HG02852 (cell line): Measurements from ENCODE around the gene KLHL29.
"Not testable (repeated sequence)": the region's sequence is repeated elsewhere in the genome, so short reads cannot be mapped to it uniquely, and the experiment has no call there.

Source experiments
- ATAC-seq: cut with Tn5 transposase; IDR thresholded peaks from one replicate; pipeline ENCODE4 v1.9.1; 2021; ENCODE audit warnings: mild to moderate bottlenecking, moderate library complexity; ENCODE audit not compliant: unreplicated experiment

Gene KLHL29

DNA sequence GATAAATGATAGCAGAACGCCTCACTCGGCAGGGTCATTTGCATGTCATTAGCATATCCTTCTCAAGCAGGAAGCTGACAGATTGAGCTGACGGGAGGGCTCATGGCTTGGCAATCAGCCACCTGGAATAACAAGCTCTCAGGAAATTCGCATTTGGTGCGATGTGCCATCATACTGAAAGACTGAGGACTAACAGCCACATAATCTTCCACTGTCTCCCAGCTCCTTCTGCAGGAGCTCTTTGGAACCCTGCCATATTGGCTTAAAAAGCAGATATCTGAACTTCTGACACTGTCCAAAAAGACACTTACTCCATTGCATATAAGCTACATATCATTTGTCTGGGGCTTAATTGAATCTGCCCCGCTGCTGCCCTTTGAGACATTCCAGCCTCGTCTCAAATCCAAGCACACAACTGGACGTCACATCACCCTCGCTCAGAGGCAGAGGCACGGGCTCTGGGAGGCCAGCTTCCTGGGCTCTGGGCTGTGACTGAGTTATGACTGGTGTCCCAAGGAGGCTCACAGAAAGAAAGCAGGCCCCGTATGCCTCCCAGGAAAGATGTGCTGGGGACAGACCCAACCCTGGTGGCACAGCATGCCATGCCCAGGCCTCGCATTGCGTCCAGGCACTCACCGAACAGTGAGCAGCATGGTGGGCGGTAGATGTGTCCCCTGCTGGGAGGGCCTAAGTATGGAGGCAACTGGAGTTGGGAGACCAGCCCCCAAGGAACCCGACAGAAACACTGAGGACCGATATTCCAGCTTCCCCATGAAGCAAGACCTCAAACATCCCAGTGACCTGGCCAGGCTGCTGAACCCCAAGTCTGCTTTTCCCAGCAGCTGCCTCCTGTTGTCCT lies 314.0 kb downstream of the KLHL29 start:
- no peak for ATAC-seq

GRCh38 chr2:23699580-23699925 lies 314.6 kb downstream of the KLHL29 start:
- no peak for ATAC-seq

GRCh38 chr2:23700627-23701026 lies 315.6 kb downstream of the KLHL29 start:
- no peak for ATAC-seq

GRCh38 chr2:23703037-23703582 lies 318.1 kb downstream of the KLHL29 start:
- no peak for ATAC-seq

- no peak for ATAC-seq
These were observed 318.8 kb downstream of the KLHL29 start for GRCh38 chr2:23703583-23704385.

GRCh38 chr2:23705771-23706612 lies 321.0 kb downstream of the KLHL29 start:
- ATAC-seq, result no peak

DNA sequence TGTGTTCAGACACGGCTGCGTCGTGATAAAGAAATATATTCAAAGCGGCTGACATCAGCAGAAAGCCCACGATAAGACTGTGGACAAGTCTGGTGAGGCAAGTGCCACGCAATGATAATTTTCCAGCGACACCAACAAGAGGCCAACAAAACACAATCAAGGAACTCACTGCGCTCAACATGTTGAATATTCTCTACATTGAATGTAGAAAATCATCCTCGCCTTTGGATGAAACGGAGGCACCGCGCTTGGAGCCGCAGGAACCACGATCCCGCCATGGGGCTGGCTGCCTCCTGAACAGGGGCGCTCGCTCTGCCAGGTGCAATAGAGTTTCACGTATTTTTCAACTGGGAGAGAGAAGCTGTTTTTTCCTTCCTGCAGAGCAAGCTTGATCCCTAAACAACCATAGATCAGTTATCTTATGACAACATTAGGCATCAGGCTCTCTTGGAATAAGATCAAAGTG lies 321.7 kb downstream of the KLHL29 start:
- no peak for ATAC-seq

GRCh38 chr2:23707096-23707495 lies 322.1 kb downstream of the KLHL29 start:
- ATAC-seq, result no peak

DNA sequence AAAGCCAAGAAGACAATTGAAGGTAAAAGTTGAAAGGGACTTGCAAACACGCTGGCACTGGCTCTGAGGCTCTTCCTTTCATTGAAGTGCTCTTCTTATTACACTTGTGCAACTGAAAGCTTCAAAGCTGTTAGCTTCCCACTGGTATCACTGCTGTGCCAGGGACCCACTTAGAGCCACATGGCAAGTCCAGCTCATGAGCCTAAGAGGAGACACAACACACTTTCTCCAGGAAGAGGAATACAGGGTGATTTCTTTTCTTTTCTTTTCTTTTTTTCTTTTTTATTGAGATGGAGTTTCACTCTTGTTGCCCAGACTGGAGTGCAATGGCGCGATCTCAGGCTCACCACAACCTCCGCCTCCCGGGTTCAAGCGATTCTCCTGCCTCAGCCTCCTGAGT lies 323.8 kb downstream of the KLHL29 start:
- no peak for ATAC-seq

DNA sequence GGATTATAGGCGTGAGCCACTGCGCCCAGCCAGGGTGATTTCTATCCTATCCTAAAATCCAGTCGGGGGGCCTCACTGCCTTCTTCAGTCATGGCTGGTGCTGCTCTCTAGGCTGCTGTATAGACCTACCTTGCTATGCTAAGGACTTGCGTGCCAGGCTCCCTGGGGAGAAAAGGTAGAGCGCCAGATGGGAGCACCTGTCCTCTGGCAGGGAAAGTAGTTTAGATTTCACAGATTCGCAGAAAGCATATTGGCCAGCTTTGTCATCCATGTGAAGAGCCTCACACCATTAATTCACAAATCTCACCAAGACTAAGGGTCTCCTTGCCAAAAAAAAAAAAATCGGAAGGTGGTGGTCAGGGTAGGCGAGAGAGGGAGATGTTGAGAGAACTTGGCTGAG lies 324.3 kb downstream of the KLHL29 start:
- ATAC-seq, result no peak

DNA sequence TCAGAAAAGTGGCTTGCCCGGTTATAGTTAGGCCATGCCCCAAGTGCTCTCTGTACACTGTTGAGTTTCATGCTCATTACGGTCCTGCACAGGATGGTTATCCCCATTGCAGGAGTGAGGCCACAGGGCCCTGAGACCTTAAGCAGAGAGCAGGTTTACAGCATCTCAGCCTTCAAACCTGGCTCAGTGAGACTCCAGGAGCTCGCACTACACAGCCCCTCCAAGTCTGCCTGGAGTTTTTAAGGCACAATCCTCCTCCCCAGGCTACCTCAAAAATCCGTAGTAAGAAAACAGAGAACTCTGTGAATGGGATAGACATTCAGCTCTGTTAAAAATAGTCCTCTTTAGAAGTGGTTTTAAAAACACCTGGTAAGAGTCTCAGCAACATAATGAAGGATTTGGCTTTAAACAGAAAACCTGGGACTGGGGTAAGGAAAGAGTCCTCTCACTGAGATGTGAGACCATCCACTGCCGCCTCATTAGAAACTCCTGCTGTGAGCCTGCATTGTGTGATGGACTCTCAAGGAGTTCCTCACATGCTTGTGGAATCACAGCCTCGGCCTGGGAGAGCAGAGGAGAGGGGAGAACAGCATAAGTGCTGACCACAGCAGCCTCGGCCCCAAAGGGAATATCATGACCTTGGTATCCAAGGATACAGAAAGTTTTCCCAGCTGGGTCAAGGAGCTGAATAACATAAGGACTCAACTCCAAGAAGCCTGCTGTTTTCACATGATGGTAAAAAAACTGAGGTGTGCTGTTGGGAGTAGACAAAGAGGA lies 327.2 kb downstream of the KLHL29 start:
- no peak for ATAC-seq

DNA sequence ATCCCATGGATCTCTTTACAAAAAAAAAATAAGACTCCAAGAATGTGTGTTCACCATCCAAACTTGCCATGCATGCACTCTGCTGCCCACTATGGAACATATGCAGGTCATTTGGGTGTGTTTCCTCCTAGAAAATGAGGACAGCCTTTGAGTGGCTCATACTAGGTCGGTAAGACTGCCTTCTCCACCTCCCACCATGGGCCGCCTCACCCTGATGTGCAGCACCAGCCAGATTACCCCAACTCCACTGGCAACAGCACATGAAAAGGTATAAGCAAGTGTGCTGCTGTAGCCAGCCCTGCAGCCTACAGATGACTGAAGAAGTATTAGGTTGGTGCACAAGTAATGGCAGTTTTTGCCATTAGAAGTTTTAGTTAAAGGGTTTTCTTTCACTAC lies 327.8 kb downstream of the KLHL29 start:
- no peak for ATAC-seq

- no peak for ATAC-seq
These were observed 328.4 kb downstream of the KLHL29 start for GRCh38 chr2:23713351-23713750.

GRCh38 chr2:23718931-23719700 lies 334.1 kb downstream of the KLHL29 start:
- ATAC-seq, result no peak

GRCh38 chr2:23719716-23720115 lies 334.7 kb downstream of the KLHL29 start:
- no peak for ATAC-seq

DNA sequence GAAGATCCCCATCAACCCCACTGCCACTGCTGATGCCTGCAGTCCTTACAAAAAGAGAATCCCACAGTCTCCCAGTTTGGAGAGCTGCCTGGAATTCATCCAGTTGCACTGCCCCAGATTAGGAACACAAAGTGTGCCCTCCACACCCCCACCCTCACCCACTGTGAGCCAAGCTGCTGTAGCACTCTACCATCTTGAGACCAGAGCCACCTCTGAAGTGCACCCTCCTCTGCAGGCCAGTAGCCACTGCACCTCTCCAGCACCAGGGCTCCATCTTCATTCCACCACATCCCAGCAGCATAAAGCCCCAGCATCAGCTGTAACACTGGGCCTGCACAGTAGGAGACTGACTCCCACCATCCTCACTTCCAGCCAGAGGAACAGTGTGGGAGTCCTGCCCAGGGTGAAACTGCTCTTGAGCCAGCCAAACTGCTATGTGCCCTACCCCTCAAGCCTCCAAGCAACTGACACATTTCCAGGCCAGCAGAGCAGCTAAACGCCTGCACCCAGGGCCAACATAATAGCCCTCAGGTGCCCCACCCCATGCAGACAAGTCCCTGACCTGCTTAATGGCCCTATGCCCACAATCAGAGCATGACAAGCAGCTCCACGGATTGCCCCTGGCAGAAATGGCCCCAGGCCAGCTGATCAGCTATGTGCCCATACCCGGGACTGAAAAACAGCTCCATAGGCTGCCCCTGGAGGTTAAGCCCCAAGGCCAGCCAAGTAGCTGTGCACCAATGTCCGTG lies 335.9 kb downstream of the KLHL29 start:
- ATAC-seq, result no peak

- ATAC-seq, result no peak
These were observed 336.5 kb downstream of the KLHL29 start for GRCh38 chr2:23721454-23721826.

DNA sequence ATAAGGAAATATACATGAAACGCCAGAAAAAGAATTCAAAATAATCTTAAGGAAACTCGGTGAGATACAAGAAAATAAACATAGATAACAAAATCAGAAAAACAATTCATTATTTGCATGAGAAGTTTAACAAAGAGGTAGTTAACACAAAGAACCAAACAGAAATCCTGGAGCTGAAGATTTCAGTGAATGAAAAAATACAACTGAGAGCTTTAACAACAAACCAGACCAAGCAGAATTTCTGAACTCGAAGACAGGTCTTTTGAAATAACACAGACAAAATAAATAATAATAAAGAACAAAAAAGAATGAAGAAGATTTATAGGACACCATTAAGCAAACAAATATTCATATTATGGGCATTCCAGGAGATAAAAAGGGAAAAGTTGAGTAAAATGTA lies 337.3 kb downstream of the KLHL29 start:
- no peak for ATAC-seq

- ATAC-seq, result not testable (repeated sequence)
These were observed 338.1 kb downstream of the KLHL29 start for GRCh38 chr2:23723029-23723428.
